T-cell (primary cell): ENCODE results near the gene PSPC1. TPM values are rescaled to one million over a fixed set of nuclear protein-coding genes. Genes with fewer than 3 reads are reported as not detected.

Experiments
- ATAC-seq, 4 experiments: fragments of 200-7000 bp in 3 of 4; fragments of 150-1000 bp in 1 of 4; cut with Tn5 transposase; replicated peaks in 1 of 4; 1 replicate in 3 of 4; 2 replicates in 1 of 4; pipeline ENCODE4 v1.10.0; 2021; ENCODE audit warnings: moderate library complexity in 3 of 4, mild to moderate bottlenecking in 2 of 4, moderate number of reproducible peaks in 1 of 4
- CTCF ChIA-PET, 2 donors: fragments of 300-600 bp; sonication (Branson Sonifier 250); formaldehyde crosslinking; loops; one replicate each; lab custom pipeline; 2022; ENCODE audit warnings: antibody characterized with exemption in 2 of 2; lab: Charles Lee
- POLR2A ChIA-PET, 2 donors: fragments of 300-600 bp; sonication (Branson Sonifier 250); formaldehyde crosslinking; loops; one replicate each; lab custom pipeline; 2022; ENCODE audit warnings: antibody characterized with exemption in 2 of 2; lab: Charles Lee
- DNase-seq, 35 experiments: peaks; one replicate each; pipeline versions ENCODE4 v3.0.0 to v3.0.0-alpha.2; 2013 to 2023
- H3K27ac ChIP-seq: one replicate; pipeline ENCODE4 v1.5.1; 2013; ENCODE audit warnings: low read length
- H3K27me3 ChIP-seq, 2 experiments: replicated peaks in 1 of 2; 1 replicate in 1 of 2; 2 replicates in 1 of 2; pipeline versions ENCODE4 v1.6.1 to v1.7.0; 2013; ENCODE audit warnings: low read length in 1 of 2, mixed read lengths in 1 of 2; ENCODE audit not compliant: control insufficient read depth in 2 of 2, insufficient read depth in 2 of 2; ENCODE audit errors: extremely low read depth in 1 of 2
- H3K36me3 ChIP-seq, 2 donors: 1 replicate in 1 of 2; 2 replicates in 1 of 2; pipeline versions ENCODE4 v1.6.1 to v1.7.0; 2013; ENCODE audit warnings: low read length in 1 of 2; ENCODE audit not compliant: control insufficient read depth in 2 of 2, insufficient read depth in 1 of 2; ENCODE audit errors: extremely low read depth in 1 of 2
- H3K4me1 ChIP-seq, 2 experiments: 1 replicate in 1 of 2; 2 replicates in 1 of 2; pipeline versions ENCODE4 v1.6.1 to v1.7.0; 2013; ENCODE audit warnings: low read length in 2 of 2, mixed read lengths in 1 of 2; ENCODE audit not compliant: insufficient read depth in 2 of 2, control insufficient read depth in 1 of 2; ENCODE audit errors: extremely low read depth in 1 of 2
- H3K4me3 ChIP-seq, 2 donors: 1 replicate in 1 of 2; 2 replicates in 1 of 2; pipeline versions ENCODE4 v1.5.1 to v1.7.0; 2013; ENCODE audit warnings: mild to moderate bottlenecking in 2 of 2, low read length in 1 of 2, moderate library complexity in 1 of 2; ENCODE audit not compliant: control insufficient read depth in 1 of 2; ENCODE audit errors: extremely low read depth in 1 of 2
- H3K9me3 ChIP-seq: 2 replicates; pipeline ENCODE4 v1.7.0; 2013
- H3K27ac Mint-ChIP-seq, 2 donors: one replicate each; pipeline ENCODE4 v1.8.0; 2020 to 2021; ENCODE audit warnings: mild to moderate bottlenecking in 2 of 2, mixed read lengths in 2 of 2
- H3K27me3 Mint-ChIP-seq, 2 donors: one replicate each; pipeline ENCODE4 v1.8.0; 2021 to 2022; ENCODE audit warnings: mixed read lengths in 2 of 2
- H3K36me3 Mint-ChIP-seq: one replicate; pipeline ENCODE4 v1.8.0; 2021; ENCODE audit warnings: mixed read lengths
- H3K4me1 Mint-ChIP-seq, 3 donors: one replicate each; pipeline ENCODE4 v1.8.0; 2020 to 2022; ENCODE audit warnings: mixed read lengths in 3 of 3, mild to moderate bottlenecking in 1 of 3
- H3K4me3 Mint-ChIP-seq, 3 donors: one replicate each; pipeline ENCODE4 v1.8.0; 2020 to 2022; ENCODE audit warnings: mild to moderate bottlenecking in 3 of 3, mixed read lengths in 3 of 3, moderate library complexity in 3 of 3
- H3K9me3 Mint-ChIP-seq, 3 donors: one replicate each; pipeline ENCODE4 v1.8.0; 2020 to 2022; ENCODE audit warnings: mixed read lengths in 3 of 3
- WGBS: methylation state at CpG from one replicate; pipeline ENCODE4 v1.1.5; 2013; ENCODE audit warnings: missing lambda C conversion rate; ENCODE audit not compliant: insufficient coverage; 5-methylcytosine and 5-hydroxymethylcytosine counted together
- total RNA-seq, 35 experiments: library from RNA in 6 of 35; stranded (reverse) in 6 of 35; fragments of 120-200 nt in 1 of 35; gene quantifications; one replicate each; pipeline versions ENCODE4 v1.2.1 to v1.2.4 and lab custom pipeline; 2013 to 2026

PSPC1 gene
- total RNA-seq, 5 donors from 2014 or later (not counting 1 experiment from before 2014, with no cell fraction given): 78.4 to 94.0 (median 87.2) TPM

- ChIA-PET POLR2A (no interaction called here), CTCF (no interaction called here)
- ATAC-seq: no peak
- Mint-ChIP-seq H3K36me3 (peaks cover 6% of the 10 kb centered on the region), H3K4me1 (no peaks in the 10 kb centered on the region), H3K27me3 (no peaks in the 10 kb centered on the region), H3K27ac (no peak overlapping the region), H3K9me3 (no peaks in the 10 kb centered on the region), H3K4me3 (no peak overlapping the region)
- Histone ChIP-seq H3K27ac (no peak overlapping the region), H3K4me3 (no peak overlapping the region), H3K27me3 (no peaks in the 10 kb centered on the region), H3K4me1 (no peaks in the 10 kb centered on the region), H3K36me3 (no peaks in the 10 kb centered on the region), H3K9me3 (no peaks in the 10 kb centered on the region)
- WGBS: 38% methylated on average over 1 of the region's 7 CpGs
- DNase-seq: no peak
Observed at GRCh38 chr13:19810996-19811881, 28.5 kb upstream of the PSPC1 start.

- WGBS: no CpG with 5 or more reads among the region's 4 CpGs
- ATAC-seq (no peak), DNase-seq (no peak)
- no peaks in the 10 kb centered on the region for H3K27me3 Mint-ChIP-seq
- no peaks in the 10 kb centered on the region for H3K36me3 ChIP-seq
- H3K4me1 ChIP-seq: no peaks in the 10 kb centered on the region
- no peaks in the 10 kb centered on the region for H3K4me1 Mint-ChIP-seq
- no peak overlapping the region for H3K4me3 ChIP-seq
- ChIA-PET CTCF (interaction anchor here in 1 of 2 donors (0.7 kb wide), 1 partner anchor 681 kb away, joined by 3 read pairs; no protein-coding TSS in a partner anchor), POLR2A (no interaction called here)
- H3K4me3 Mint-ChIP-seq: no peak overlapping the region
- no peak overlapping the region for H3K27ac ChIP-seq
- H3K27me3 ChIP-seq: no peaks in the 10 kb centered on the region
- no peaks in the 10 kb centered on the region for H3K9me3 ChIP-seq
- H3K9me3 Mint-ChIP-seq: no peaks in the 10 kb centered on the region
- H3K27ac Mint-ChIP-seq: no peak overlapping the region
- H3K36me3 Mint-ChIP-seq: peaks cover 6% of the 10 kb centered on the region
Observed at GRCh38 chr13:19810151-19810550, 27.4 kb upstream of the PSPC1 start.

- H3K36me3 ChIP-seq: no peaks in the 10 kb centered on the region
- H3K4me3 Mint-ChIP-seq: no peak overlapping the region
- WGBS: 96% methylated on average over 3 of the region's 4 CpGs
- ATAC-seq (no peak), DNase-seq (no peak)
- H3K9me3 Mint-ChIP-seq: no peaks in the 10 kb centered on the region
- no peaks in the 10 kb centered on the region for H3K27me3 ChIP-seq
- H3K27me3 Mint-ChIP-seq: no peaks in the 10 kb centered on the region
- H3K27ac Mint-ChIP-seq: no peak overlapping the region
- POLR2A ChIA-PET: no interaction called here
- H3K27ac ChIP-seq: no peak overlapping the region
- H3K4me1 Mint-ChIP-seq: no peaks in the 10 kb centered on the region
- CTCF ChIA-PET: no interaction called here
- H3K4me3 ChIP-seq: no peak overlapping the region
- no peaks in the 10 kb centered on the region for H3K9me3 ChIP-seq
- H3K36me3 Mint-ChIP-seq: no peaks in the 10 kb centered on the region
- H3K4me1 ChIP-seq: no peaks in the 10 kb centered on the region
Observed at GRCh38 chr13:19805765-19806164, 23.0 kb upstream of the PSPC1 start.

GRCh38 chr13:19795956-19796355 is 13.2 kb upstream of the PSPC1 start:
- no peak overlapping the region for H3K27ac Mint-ChIP-seq

GRCh38 chr13:19794631-19795030 is 11.9 kb upstream of the PSPC1 start:
- ATAC-seq: no peak
- Histone ChIP-seq H3K27ac (no peak overlapping the region), H3K4me3 (no peak overlapping the region), H3K9me3 (no peaks in the 10 kb centered on the region), H3K36me3 (no peaks in the 10 kb centered on the region), H3K27me3 (no peaks in the 10 kb centered on the region), H3K4me1 (no peaks in the 10 kb centered on the region)
- CTCF ChIA-PET: interaction anchor here in 1 of 2 donors (0.6 kb wide), 1 partner anchor 18 kb away, joined by 3 read pairs; no protein-coding TSS in a partner anchor
- no peak for DNase-seq
- POLR2A ChIA-PET: interaction anchor here in 1 of 2 donors (0.7 kb wide), 1 partner anchor 966 kb away, joined by 6 read pairs; no protein-coding TSS in a partner anchor
- H3K4me1 Mint-ChIP-seq: no peaks in the 10 kb centered on the region
- H3K27ac Mint-ChIP-seq: no peak overlapping the region
- H3K27me3 Mint-ChIP-seq: no peaks in the 10 kb centered on the region
- H3K36me3 Mint-ChIP-seq: peaks cover 7% of the 10 kb centered on the region
- no peak overlapping the region for H3K4me3 Mint-ChIP-seq
- 100% methylated on average over 2 of the region's 4 CpGs for WGBS
- H3K9me3 Mint-ChIP-seq: no peaks in the 10 kb centered on the region

More at GRCh38 chr13:19795956-19796355, 13.2 kb upstream of the PSPC1 start:
- ATAC-seq (no peak), DNase-seq (no peak)
- Mint-ChIP-seq H3K9me3 (no peaks in the 10 kb centered on the region), H3K4me1 (no peaks in the 10 kb centered on the region), H3K36me3 (peaks cover 10% of the 10 kb centered on the region), H3K4me3 (no peak overlapping the region), H3K27me3 (no peaks in the 10 kb centered on the region)
- Histone ChIP-seq H3K36me3 (no peaks in the 10 kb centered on the region), H3K27me3 (no peaks in the 10 kb centered on the region), H3K4me3 (no peak overlapping the region), H3K4me1 (no peaks in the 10 kb centered on the region), H3K27ac (no peak overlapping the region), H3K9me3 (no peaks in the 10 kb centered on the region)
- POLR2A ChIA-PET: no interaction called here
- CTCF ChIA-PET: no interaction called here
- WGBS: 95% methylated on average over 6 of the region's 7 CpGs

GRCh38 chr13:19791953-19792537 is 9.3 kb upstream of the PSPC1 start:
- Histone ChIP-seq H3K27me3 (no peaks in the 10 kb centered on the region), H3K4me1 (no peaks in the 10 kb centered on the region), H3K4me3 (no peak overlapping the region), H3K27ac (no peak overlapping the region), H3K9me3 (no peaks in the 10 kb centered on the region), H3K36me3 (no peaks in the 10 kb centered on the region)
- H3K36me3 Mint-ChIP-seq: peaks cover 2% of the 10 kb centered on the region
- ATAC-seq (no peak), DNase-seq (no peak)
- CTCF ChIA-PET: no interaction called here
- 97% methylated on average over 4 of the region's 7 CpGs for WGBS
- no peaks in the 10 kb centered on the region for H3K9me3 Mint-ChIP-seq
- no peaks in the 10 kb centered on the region for H3K4me1 Mint-ChIP-seq
- H3K27ac Mint-ChIP-seq: no peak overlapping the region
- no peaks in the 10 kb centered on the region for H3K27me3 Mint-ChIP-seq
- no peak overlapping the region for H3K4me3 Mint-ChIP-seq
- POLR2A ChIA-PET: no interaction called here
